ENCODE results near the gene NUP88. TPM values are rescaled to one million over a fixed set of nuclear protein-coding genes. Genes with fewer than 3 reads are reported as not detected.

NUP88 gene
- total RNA-seq, 1 experiment from 2014 or later, result 50.5 TPM

DNA sequence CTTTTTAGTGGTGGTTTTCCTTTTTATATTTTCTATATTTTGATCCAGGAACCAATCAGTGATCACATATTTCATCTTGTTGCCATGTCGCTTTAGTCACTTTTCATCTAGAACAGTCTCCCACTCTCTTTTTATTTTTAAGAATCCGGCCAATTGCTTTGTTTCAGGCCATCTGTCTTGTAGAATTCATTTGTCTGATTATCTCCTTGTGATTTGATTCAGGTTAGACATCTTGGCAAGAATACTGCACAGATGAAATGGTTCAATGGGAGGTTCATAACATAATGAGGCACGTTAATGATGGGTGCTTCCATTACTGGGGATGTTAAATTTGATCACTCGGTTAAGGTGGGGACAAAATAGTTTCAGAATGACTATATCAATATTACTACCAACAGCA, 49.1 kb downstream of the NUP88 start:
- intact Hi-C loops (cut with micrococcal nuclease; ENCODE audit: unreplicated experiment) (no loop called here), in situ Hi-C loops (cut with HindIII; ENCODE audit: low pct_unique_long_range_greater_than_20kb, low sequenced_read_pairs) (no loop called here)
- BruUV-seq (replicated peaks), result TSS peak; percentile 60
- peaks cover 4% of the 10 kb centered on the region for H3K36me3 ChIP-seq (ENCODE audit: control insufficient read depth, insufficient read depth, low read length)
- no peak for TF ChIP-seq POLR2AphosphoS5 (IDR thresholded peaks at IDR 0.05; ENCODE audit: low read depth, low read length)
- TF ChIP-seq, protein P1, sequence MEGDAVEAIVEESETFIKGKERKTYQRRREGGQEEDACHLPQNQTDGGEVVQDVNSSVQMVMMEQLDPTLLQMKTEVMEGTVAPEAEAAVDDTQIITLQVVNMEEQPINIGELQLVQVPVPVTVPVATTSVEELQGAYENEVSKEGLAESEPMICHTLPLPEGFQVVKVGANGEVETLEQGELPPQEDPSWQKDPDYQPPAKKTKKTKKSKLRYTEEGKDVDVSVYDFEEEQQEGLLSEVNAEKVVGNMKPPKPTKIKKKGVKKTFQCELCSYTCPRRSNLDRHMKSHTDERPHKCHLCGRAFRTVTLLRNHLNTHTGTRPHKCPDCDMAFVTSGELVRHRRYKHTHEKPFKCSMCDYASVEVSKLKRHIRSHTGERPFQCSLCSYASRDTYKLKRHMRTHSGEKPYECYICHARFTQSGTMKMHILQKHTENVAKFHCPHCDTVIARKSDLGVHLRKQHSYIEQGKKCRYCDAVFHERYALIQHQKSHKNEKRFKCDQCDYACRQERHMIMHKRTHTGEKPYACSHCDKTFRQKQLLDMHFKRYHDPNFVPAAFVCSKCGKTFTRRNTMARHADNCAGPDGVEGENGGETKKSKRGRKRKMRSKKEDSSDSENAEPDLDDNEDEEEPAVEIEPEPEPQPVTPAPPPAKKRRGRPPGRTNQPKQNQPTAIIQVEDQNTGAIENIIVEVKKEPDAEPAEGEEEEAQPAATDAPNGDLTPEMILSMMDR (IDR thresholded peaks at IDR 0.05), result no peak
- TF ChIP-seq SIN3A (IDR thresholded peaks at IDR 0.05; ENCODE audit: borderline replicate concordance, insufficient read depth, low read depth, low read length), result no peak
- no peaks in the 10 kb centered on the region for H3K27me3 ChIP-seq (ENCODE audit: control insufficient read depth, insufficient read depth, low read length)
- no peak overlapping the region for H3K4me3 ChIP-seq (ENCODE audit: low read depth in 2 of 2, low read length in 2 of 2)
- H3K9me3 ChIP-seq (ENCODE audit: control insufficient read depth, insufficient read depth, low read depth, low read length), result no peaks in the 10 kb centered on the region
- no peak for ATAC-seq
- ChIA-PET CTCF (no interaction called here), POLR2A (no interaction called here)
- DNase-seq (ENCODE audit: low read depth, low spot score), result no peak
- no peak overlapping the region for H3K27ac ChIP-seq (ENCODE audit: low read length)
- no peaks in the 10 kb centered on the region for H3K4me1 ChIP-seq (ENCODE audit: control insufficient read depth, insufficient read depth, low read length)

DNA sequence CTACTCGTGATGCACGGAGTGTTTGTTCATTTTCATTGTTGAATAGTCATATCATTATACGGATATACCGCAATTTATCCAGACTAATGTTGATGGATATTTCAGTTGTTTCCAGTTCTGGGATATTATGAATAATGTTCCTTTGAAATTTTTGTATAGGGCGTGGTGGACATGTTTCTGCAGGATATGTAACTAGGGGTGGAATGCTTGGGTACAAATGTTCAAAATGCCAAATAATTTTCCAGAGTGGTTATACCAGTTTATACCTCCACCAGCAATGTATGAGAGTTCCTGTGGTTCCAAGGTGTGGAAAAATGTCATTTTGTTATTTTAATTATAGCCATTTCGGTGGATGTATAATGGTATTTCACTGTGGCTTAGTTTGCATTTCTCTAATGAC, 53.6 kb downstream of the NUP88 start:
- in situ Hi-C loops (cut with HindIII; ENCODE audit: low pct_unique_long_range_greater_than_20kb, low sequenced_read_pairs) (no loop called here), intact Hi-C loops (cut with micrococcal nuclease; ENCODE audit: unreplicated experiment) (no loop called here)
- H3K27me3 ChIP-seq (ENCODE audit: control insufficient read depth, insufficient read depth, low read length), result no peaks in the 10 kb centered on the region
- H3K36me3 ChIP-seq (ENCODE audit: control insufficient read depth, insufficient read depth, low read length), result peaks cover 8% of the 10 kb centered on the region
- BruUV-seq (replicated peaks), result no TSS peak
- no peaks in the 10 kb centered on the region for H3K4me1 ChIP-seq (ENCODE audit: control insufficient read depth, insufficient read depth, low read length)
- CTCF ChIA-PET, result no interaction called here
- no peak overlapping the region for H3K27ac ChIP-seq (ENCODE audit: low read length)
- TF ChIP-seq, protein P1 (IDR thresholded peaks at IDR 0.05), result no peak
- TF ChIP-seq SIN3A (IDR thresholded peaks at IDR 0.05; ENCODE audit: borderline replicate concordance, insufficient read depth, low read depth, low read length) (no peak), TCF7L2 (IDR thresholded peaks at IDR 0.05; ENCODE audit: low read depth, low read length) (no peak)
- no peak overlapping the region for H3K4me3 ChIP-seq (ENCODE audit: low read depth in 2 of 2, low read length in 2 of 2)
- DNase-seq (ENCODE audit: low read depth, low spot score) (no peak), ATAC-seq (no peak)
- POLR2A ChIA-PET, result no interaction called here
- H3K9me3 ChIP-seq (ENCODE audit: control insufficient read depth, insufficient read depth, low read depth, low read length), result no peaks in the 10 kb centered on the region

DNA sequence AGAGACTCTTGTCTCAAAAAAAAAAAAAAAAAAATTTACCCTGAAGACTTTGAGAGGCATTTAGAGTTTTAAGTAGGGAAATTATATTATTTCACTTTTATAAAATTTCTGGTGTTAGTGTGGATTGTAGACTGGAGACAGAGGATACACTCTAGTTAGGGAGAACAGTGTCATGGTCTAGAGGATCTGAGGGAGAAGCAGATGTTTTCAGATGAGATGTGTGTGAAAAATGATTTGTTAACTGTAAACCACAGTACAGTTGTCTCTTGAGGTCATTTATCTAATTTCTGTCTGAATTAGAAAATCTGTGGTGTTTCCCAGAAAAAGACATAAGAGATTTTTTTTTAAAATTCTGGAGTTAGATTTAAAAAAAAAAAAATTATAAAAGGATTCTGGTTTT, 54.8 kb downstream of the NUP88 start:
- POLR2A ChIA-PET, result no interaction called here
- in situ Hi-C loops (cut with HindIII; ENCODE audit: low pct_unique_long_range_greater_than_20kb, low sequenced_read_pairs), result no loop called here
- Histone ChIP-seq H3K27me3 (ENCODE audit: control insufficient read depth, insufficient read depth, low read length) (no peaks in the 10 kb centered on the region), H3K4me1 (ENCODE audit: control insufficient read depth, insufficient read depth, low read length) (no peaks in the 10 kb centered on the region), H3K9me3 (ENCODE audit: control insufficient read depth, insufficient read depth, low read depth, low read length) (no peaks in the 10 kb centered on the region), H3K36me3 (ENCODE audit: control insufficient read depth, insufficient read depth, low read length) (peaks cover 8% of the 10 kb centered on the region), H3K27ac (ENCODE audit: low read length) (no peak overlapping the region), H3K4me3 (ENCODE audit: low read depth in 2 of 2, low read length in 2 of 2) (no peak overlapping the region)
- no peak for DNase-seq (ENCODE audit: low read depth, low spot score)
- BruUV-seq (replicated peaks), result no TSS peak
- TF ChIP-seq, protein P1 (IDR thresholded peaks at IDR 0.05), result no peak
- no peak for TF ChIP-seq TCF7L2 (IDR thresholded peaks at IDR 0.05; ENCODE audit: low read depth, low read length)
- TF ChIP-seq SIN3A (IDR thresholded peaks at IDR 0.05; ENCODE audit: borderline replicate concordance, insufficient read depth, low read depth, low read length), result no peak
- TF ChIP-seq, protein P2, sequence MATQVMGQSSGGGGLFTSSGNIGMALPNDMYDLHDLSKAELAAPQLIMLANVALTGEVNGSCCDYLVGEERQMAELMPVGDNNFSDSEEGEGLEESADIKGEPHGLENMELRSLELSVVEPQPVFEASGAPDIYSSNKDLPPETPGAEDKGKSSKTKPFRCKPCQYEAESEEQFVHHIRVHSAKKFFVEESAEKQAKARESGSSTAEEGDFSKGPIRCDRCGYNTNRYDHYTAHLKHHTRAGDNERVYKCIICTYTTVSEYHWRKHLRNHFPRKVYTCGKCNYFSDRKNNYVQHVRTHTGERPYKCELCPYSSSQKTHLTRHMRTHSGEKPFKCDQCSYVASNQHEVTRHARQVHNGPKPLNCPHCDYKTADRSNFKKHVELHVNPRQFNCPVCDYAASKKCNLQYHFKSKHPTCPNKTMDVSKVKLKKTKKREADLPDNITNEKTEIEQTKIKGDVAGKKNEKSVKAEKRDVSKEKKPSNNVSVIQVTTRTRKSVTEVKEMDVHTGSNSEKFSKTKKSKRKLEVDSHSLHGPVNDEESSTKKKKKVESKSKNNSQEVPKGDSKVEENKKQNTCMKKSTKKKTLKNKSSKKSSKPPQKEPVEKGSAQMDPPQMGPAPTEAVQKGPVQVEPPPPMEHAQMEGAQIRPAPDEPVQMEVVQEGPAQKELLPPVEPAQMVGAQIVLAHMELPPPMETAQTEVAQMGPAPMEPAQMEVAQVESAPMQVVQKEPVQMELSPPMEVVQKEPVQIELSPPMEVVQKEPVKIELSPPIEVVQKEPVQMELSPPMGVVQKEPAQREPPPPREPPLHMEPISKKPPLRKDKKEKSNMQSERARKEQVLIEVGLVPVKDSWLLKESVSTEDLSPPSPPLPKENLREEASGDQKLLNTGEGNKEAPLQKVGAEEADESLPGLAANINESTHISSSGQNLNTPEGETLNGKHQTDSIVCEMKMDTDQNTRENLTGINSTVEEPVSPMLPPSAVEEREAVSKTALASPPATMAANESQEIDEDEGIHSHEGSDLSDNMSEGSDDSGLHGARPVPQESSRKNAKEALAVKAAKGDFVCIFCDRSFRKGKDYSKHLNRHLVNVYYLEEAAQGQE (IDR thresholded peaks at IDR 0.05; ENCODE audit: insufficient read depth in 1 of 2, low read depth in 2 of 2, low read length in 1 of 2), result no peak
- no peak for TF ChIP-seq POLR2AphosphoS5 (IDR thresholded peaks at IDR 0.05; ENCODE audit: low read depth, low read length)
- no peak for ATAC-seq
- intact Hi-C loops (cut with micrococcal nuclease; ENCODE audit: unreplicated experiment), result no loop called here
- CTCF ChIA-PET, result no interaction called here

Data from Panc1 (cell line).